K562 (cell line): ENCODE data around the gene C3AR1. TPM values are rescaled to one million over a fixed set of nuclear protein-coding genes. Genes with fewer than 3 reads are reported as not detected.

Experiments
- ATAC-seq: fragments of 200-7000 bp; cut with Tn5 transposase; 3 replicates; pipeline ENCODE4 v1.9.1; 2020; ENCODE audit warnings: moderate library complexity
- BruUV-seq: library from RNA; stranded (reverse); fragments of 400-500 nt; replicated peaks from 2 replicates; lab custom pipeline; 2021; lab: Mats Ljungman, UMichigan
- CTCF ChIA-PET: fragments of 300-600 bp; formaldehyde crosslinking; extraction: SDS; loops from one replicate; lab custom pipeline; 2021; ENCODE audit warnings: low intra/inter-chr PET ratio; lab: Yijun Ruan, JAX
- POLR2A ChIA-PET: fragments of 300-600, 350-650 bp; sonication (Branson Sonifier 250); formaldehyde crosslinking; extraction: SDS; loops from one replicate; lab custom pipeline; 2021; ENCODE audit warnings: antibody characterized with exemption, inconsistent platforms; lab: Yijun Ruan, JAX
- DNase-seq, 4 experiments: peaks; one replicate each; pipeline versions ENCODE4 v3.0.0 to v3.0.0-alpha.2; 2011 to 2018; ENCODE audit warnings: low spot score in 3 of 4, mixed read lengths in 3 of 4; ENCODE audit errors: extremely low read depth in 1 of 4
- FAIRE-seq: peaks from 2 replicates; lab custom pipeline; 2011; peaks lifted over from hg19 to GRCh38; lab: Jason Lieb, UNC
- H2AFZ ChIP-seq: 2 replicates; pipeline ENCODE4 v1.6.0; 2011; ENCODE audit warnings: low read depth, low read length, control low read depth, inconsistent platforms
- H3K27ac ChIP-seq: fragments of 200-600 bp; 3 replicates; pipeline ENCODE4 v1.8.0; 2011; ENCODE audit warnings: low read depth, mild to moderate bottlenecking, control low read depth, inconsistent platforms, low read length, moderate library complexity, mixed read lengths; ENCODE audit errors: extremely low read depth
- H3K27me3 ChIP-seq, 2 experiments: fragments of 300-600 bp in 1 of 2; 2 replicates in 1 of 2; 3 replicates in 1 of 2; pipeline versions ENCODE4 v1.6.0 to v1.8.0; 2011; ENCODE audit warnings: inconsistent platforms in 2 of 2, low read length in 2 of 2, mild to moderate bottlenecking in 1 of 2, mixed read lengths in 1 of 2, moderate library complexity in 1 of 2; ENCODE audit not compliant: control insufficient read depth in 2 of 2, insufficient read depth in 2 of 2
- H3K36me3 ChIP-seq: fragments of 300-600 bp; 3 replicates; pipeline ENCODE4 v1.8.0; 2011; ENCODE audit warnings: mild to moderate bottlenecking, low read length, inconsistent platforms; ENCODE audit not compliant: control insufficient read depth, insufficient read depth
- H3K4me1 ChIP-seq, 2 experiments: fragments of 200-600 bp in 1 of 2; replicated peaks in 1 of 2; 2 replicates in 1 of 2; 3 replicates in 1 of 2; pipeline versions ENCODE4 v1.5.1 to v1.8.0; 2011; ENCODE audit warnings: inconsistent platforms in 2 of 2, low read length in 2 of 2, mild to moderate bottlenecking in 1 of 2, mixed read lengths in 1 of 2, moderate library complexity in 1 of 2; ENCODE audit not compliant: control insufficient read depth in 2 of 2, insufficient read depth in 2 of 2
- H3K4me2 ChIP-seq: 2 replicates; pipeline ENCODE4 v1.6.1; 2011; ENCODE audit warnings: low read length, control low read depth, inconsistent platforms, mixed read lengths; ENCODE audit not compliant: insufficient read depth
- H3K4me3 ChIP-seq: fragments of 200-600 bp; sonication (generic), shearing (Covaris generic); 2 replicates; pipeline ENCODE4 v1.5.1; 2016; ENCODE audit warnings: control low read depth, inconsistent platforms
- H3K79me2 ChIP-seq: fragments of 200-600 bp; 3 replicates; pipeline ENCODE4 v1.8.0; 2011; ENCODE audit warnings: low read length, inconsistent platforms; ENCODE audit not compliant: control insufficient read depth, insufficient read depth
- H3K9ac ChIP-seq, 2 experiments: 2 replicates each; pipeline versions ENCODE4 v1.6.0 to v1.6.1; 2011; ENCODE audit warnings: low read depth in 2 of 2, low read length in 2 of 2, control low read depth in 1 of 2, inconsistent platforms in 1 of 2, mild to moderate bottlenecking in 1 of 2, mixed read lengths in 1 of 2; ENCODE audit not compliant: insufficient read depth in 1 of 2
- H3K9me1 ChIP-seq: one replicate; pipeline ENCODE4 v1.6.0; 2011; ENCODE audit warnings: inconsistent platforms, mild to moderate bottlenecking, low read length, moderate library complexity; ENCODE audit not compliant: control insufficient read depth, insufficient read depth
- H3K9me3 ChIP-seq: replicated peaks from 2 replicates; pipeline ENCODE4 v1.5.1; 2011; ENCODE audit warnings: low read depth, low read length, inconsistent platforms; ENCODE audit not compliant: control insufficient read depth, insufficient read depth
- H4K20me1 ChIP-seq: replicated peaks from 2 replicates; pipeline ENCODE4 v1.6.1; 2011; ENCODE audit warnings: low read length, inconsistent platforms, mixed read lengths; ENCODE audit not compliant: control insufficient read depth, insufficient read depth
- FOSL1 ChIP-seq: fragments of 200-800 bp; sonication (Bioruptor generic); conservative IDR thresholded peaks from 2 replicates; pipeline ENCODE4 v1.6.1; 2016; ENCODE audit warnings: missing genetic modification characterization, missing compliant biosample characterization
- JUND ChIP-seq, 2 experiments: IDR thresholded peaks; 2 replicates in 1 of 2; 3 replicates in 1 of 2; pipeline ENCODE4 v1.6.1; 2011; ENCODE audit warnings: borderline replicate concordance in 2 of 2, low read depth in 2 of 2, low read length in 2 of 2, improper control_type of control experiment in 1 of 2, missing biosample characterization in 1 of 2, missing genetic modification characterization in 1 of 2, missing genetic modification reagents in 1 of 2
- ZNF408 ChIP-seq: fragments of 250-450 bp; sonication (Bioruptor Pico); IDR thresholded peaks from 2 replicates; pipeline ENCODE4 v1.4.0; 2020; ENCODE audit warnings: low read depth, mild to moderate bottlenecking, moderate library complexity
- WGBS: fragments of 100-300 bp; shearing (Covaris generic); methylation state at CpG from one replicate; pipeline ENCODE4 v1.1.6; 2016; ENCODE audit warnings: low coverage, mixed read lengths; ENCODE audit not compliant: insufficient coverage; ENCODE audit errors: missing lambda C conversion rate; 5-methylcytosine and 5-hydroxymethylcytosine counted together
- in situ Hi-C: fragments of 300-500 bp; cut with MboI; formaldehyde crosslinking; loops from 4 replicates; pipeline ENCODE4 v1.15.0; 2018; ENCODE audit warnings: inconsistent platforms, mixed read lengths
- intact Hi-C: fragments of 100-400 bp; cut with micrococcal nuclease; formaldehyde crosslinking; loops from 2 replicates; pipeline ENCODE4 v1.14.2; 2022
- polyA plus RNA-seq, 8 experiments: library from polyadenylated mRNA; depleted of rRNA in 4 of 8; stranded (reverse) in 5 of 8; unstranded in 3 of 8; fragments of >200 nt; fragmentation: Nextera tagmentation in 2 of 8; fragmentation: Illumina TruSeq in 1 of 8; extraction: Ambion mirVana in 2 of 8; extraction: Trizol in 1 of 8; gene quantifications; 2 replicates each; pipeline versions ENCODE4 v1.2.1 to v1.2.3, GENCODE V29; 2011 to 2014; ENCODE audit warnings: inconsistent platforms in 1 of 8, missing spikeins in 1 of 8
- total RNA-seq, 7 experiments: library from RNA; depleted of rRNA in 6 of 7; stranded (reverse); fragments of >200 nt in 6 of 7; fragmentation: Illumina TruSeq in 2 of 7; extraction: Trizol in 2 of 7; gene quantifications; 2 replicates each; pipeline versions ENCODE4 v1.2.1 to v1.2.3, GENCODE V29; 2011 to 2021; ENCODE audit warnings: low replicate concordance in 1 of 7
- TF ChIP-seq, protein P1 (sequence below), 2 experiments: fragments of 450-650 bp in 1 of 2; sonication (generic) in 1 of 2; formaldehyde crosslinking in 1 of 2; IDR thresholded peaks in 1 of 2; conservative IDR thresholded peaks in 1 of 2; 2 replicates each; pipeline versions ENCODE4 v1.6.1 to v1.8.1; 2016 to 2023; ENCODE audit warnings: mild to moderate bottlenecking in 2 of 2, moderate library complexity in 2 of 2, inconsistent platforms in 1 of 2, missing genetic modification reagents in 1 of 2

Gene C3AR1
- total and polyA plus RNA-seq, 9 of the 15 experiments (the other 6 are each of a cell fraction or from before 2014, with no cell fraction given): 2.2 to 12.9 (median 5.3) TPM

DNA sequence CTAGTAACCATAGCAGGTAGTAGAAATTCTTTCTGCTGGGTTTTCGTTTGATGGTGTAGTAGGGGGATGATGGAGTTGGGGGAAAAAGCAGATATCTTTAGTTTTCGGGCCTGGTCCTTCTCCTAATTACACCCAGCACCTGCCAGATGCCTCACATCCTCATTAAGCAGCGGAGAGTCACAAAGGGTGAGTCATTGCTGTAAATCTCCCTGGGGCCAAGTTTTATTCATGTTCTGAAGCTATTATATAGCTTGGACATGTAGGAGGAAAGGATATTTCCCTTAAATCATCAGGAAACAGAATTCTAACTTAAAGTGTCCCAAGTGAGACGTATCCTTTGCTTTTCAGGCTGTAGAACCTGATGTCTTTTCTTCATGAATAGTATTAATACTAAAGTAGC lies 11.0 kb upstream of the C3AR1 start:
- Histone ChIP-seq H3K36me3 (no peaks in the 10 kb centered on the region), H3K9ac (no peak overlapping the region), H2AFZ (no peak overlapping the region), H3K27ac (no peak overlapping the region), H4K20me1 (no peaks in the 10 kb centered on the region), H3K4me2 (no peak overlapping the region), H3K27me3 (no peaks in the 10 kb centered on the region), H3K4me3 (no peak overlapping the region), H3K79me2 (peaks cover 14% of the 10 kb centered on the region), H3K9me1 (no peaks in the 10 kb centered on the region), H3K4me1 (peaks cover 7 to 17% of the 10 kb centered on the region in 2 experiments; a peak in 3 of 5 replicates), H3K9me3 (no peaks in the 10 kb centered on the region)
- FAIRE-seq (no peak), DNase-seq (no peak), ATAC-seq (no peak)
- WGBS: 23% methylated on average over 4 of the region's 4 CpGs
- POLR2A ChIA-PET: no interaction called here
- no TSS peak for BruUV-seq
- intact Hi-C loops (no loop called here), in situ Hi-C loops (no loop called here)
- TF ChIP-seq ZNF408 (CRISPR knock-in tag) (no peak), JUND (IDR thresholded peaks at IDR 0.05; ENCODE audit: borderline replicate concordance, low read depth, low read length) (peak; percentile 42; the same call in 1 of the 2 replicates), JUND (tag; IDR thresholded peaks at IDR 0.05; ENCODE audit: borderline replicate concordance, low read depth, low read length) (no peak), FOSL1 (tag) (peak; percentile 56)
- TF ChIP-seq, protein P1, sequence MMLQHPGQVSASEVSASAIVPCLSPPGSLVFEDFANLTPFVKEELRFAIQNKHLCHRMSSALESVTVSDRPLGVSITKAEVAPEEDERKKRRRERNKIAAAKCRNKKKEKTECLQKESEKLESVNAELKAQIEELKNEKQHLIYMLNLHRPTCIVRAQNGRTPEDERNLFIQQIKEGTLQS (IDR thresholded peaks at IDR 0.05): peak; percentile 44; the same call in 1 of the 2 replicates
- TF ChIP-seq, protein P1 (CRISPR knock-in tag; conservative IDR thresholded peaks at IDR 0.05): no peak
- CTCF ChIA-PET: interaction anchor here (2.7 kb wide), 1 partner anchor 31 kb away, joined by 18 read pairs; no protein-coding TSS in a partner anchor
